NT2/D1 (cell line): ENCODE data around the gene FAM234B.

Experiments used
- YY1 ChIP-seq: IDR thresholded peaks from 2 replicates; pipeline ENCODE4 v1.6.1; 2011; ENCODE audit not compliant: insufficient read length, insufficient read depth
- ZNF274 ChIP-seq: IDR thresholded peaks from 2 replicates; pipeline ENCODE4 v1.6.1; 2011; ENCODE audit warnings: mild to moderate bottlenecking, low read depth, low read length

DNA sequence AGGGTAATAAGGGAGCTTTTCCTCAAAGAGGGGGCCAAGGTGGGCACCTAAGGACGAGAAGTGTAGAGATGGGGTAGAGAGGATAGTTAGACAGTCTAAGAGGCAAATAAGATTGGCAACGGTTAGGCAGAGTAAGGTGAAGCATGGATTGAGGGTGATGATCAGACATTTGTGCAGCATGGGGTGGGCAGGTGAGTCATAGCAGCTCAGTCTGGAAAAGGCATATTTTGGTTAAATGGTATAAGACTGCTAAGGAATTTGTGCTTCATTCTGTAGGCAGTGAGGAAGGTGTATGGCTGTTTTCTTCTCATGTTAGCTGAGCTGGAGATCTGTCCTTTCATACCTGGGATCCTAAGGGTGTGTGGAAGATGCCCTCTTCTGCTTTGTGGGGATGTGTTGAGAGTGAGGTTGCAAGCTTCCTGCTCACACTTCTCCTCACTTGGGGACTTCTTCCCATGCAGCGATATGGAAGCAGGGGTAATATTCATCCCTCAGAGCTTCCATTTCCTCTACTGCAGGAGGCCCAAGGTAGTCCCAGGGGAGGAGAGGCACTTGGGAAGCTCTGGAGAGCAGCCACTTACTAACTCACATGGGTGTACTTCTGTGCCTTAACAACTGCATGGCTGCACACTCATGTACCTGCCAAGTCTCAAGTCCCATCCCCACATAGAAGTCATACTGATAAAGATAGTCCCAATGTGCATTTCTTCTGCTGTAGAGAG lies 30.4 kb downstream of the FAM234B start:
- no peak for TF ChIP-seq ZNF274
- no peak for TF ChIP-seq YY1
